Measurements from ENCODE around the gene GALNT16.

- TF ChIP-seq CTCF (conservative IDR thresholded peaks at IDR 0.05; ENCODE audit: low read length) (peak; percentile 48; the same call in 1 of the 2 replicates), EZH2phosphoT487 (IDR thresholded peaks at IDR 0.05; ENCODE audit: borderline replicate concordance, low read depth, low read length) (no peak)
Observed at GRCh38 chr14:69363055-69363454, 103.1 kb downstream of the GALNT16 start.

Measured in OCI-LY7 (cell line).